Hepatocyte (in vitro differentiated cells): ENCODE measurements around the gene GAL. TPM values are rescaled to one million over a fixed set of nuclear protein-coding genes. Genes with fewer than 3 reads are reported as not detected.

Source experiments
- DNase-seq: peaks from one replicate; pipeline ENCODE4 v3.0.0-alpha.2; 2016; ENCODE audit warnings: low spot score
- H2AFZ ChIP-seq: fragments of 200-600 bp; sonication (generic); 2 replicates; pipeline ENCODE4 v1.6.0; 2016; ENCODE audit warnings: antibody characterized with exemption, mild to moderate bottlenecking
- H3K27ac ChIP-seq: fragments of 200-600 bp; sonication (generic); 2 replicates; pipeline ENCODE4 v1.5.1; 2016; ENCODE audit warnings: mild to moderate bottlenecking
- H3K27me3 ChIP-seq: fragments of 200-600 bp; sonication (generic); 2 replicates; pipeline ENCODE4 v1.6.1; 2016
- H3K36me3 ChIP-seq: fragments of 200-600 bp; sonication (generic); replicated peaks from 2 replicates; pipeline ENCODE4 v1.5.1; 2016; ENCODE audit warnings: low read depth; ENCODE audit not compliant: insufficient read depth
- H3K4me1 ChIP-seq: fragments of 200-600 bp; sonication (generic); 2 replicates; pipeline ENCODE4 v1.5.1; 2016; ENCODE audit warnings: mild to moderate bottlenecking, moderate library complexity; ENCODE audit not compliant: insufficient read depth
- H3K4me2 ChIP-seq: fragments of 200-600 bp; sonication (generic); 2 replicates; pipeline ENCODE4 v1.6.0; 2016
- H3K4me3 ChIP-seq: fragments of 200-600 bp; sonication (generic); 2 replicates; pipeline ENCODE4 v1.5.1; 2016; ENCODE audit warnings: mild to moderate bottlenecking
- H3K79me2 ChIP-seq: fragments of 200-600 bp; sonication (generic); 2 replicates; pipeline ENCODE4 v1.6.0; 2017; ENCODE audit warnings: mild to moderate bottlenecking
- H3K9me2 ChIP-seq: fragments of 200-600 bp; sonication (generic); replicated peaks from 2 replicates; pipeline ENCODE4 v1.6.0; 2017; ENCODE audit warnings: mild to moderate bottlenecking; ENCODE audit not compliant: insufficient read depth
- H3K9me3 ChIP-seq: fragments of 200-600 bp; sonication (generic); 2 replicates; pipeline ENCODE4 v1.5.1; 2016; ENCODE audit warnings: low read depth, mild to moderate bottlenecking
- H4K20me1 ChIP-seq: fragments of 200-600 bp; sonication (generic); 2 replicates; pipeline ENCODE4 v1.6.0; 2016; ENCODE audit warnings: mild to moderate bottlenecking; ENCODE audit not compliant: insufficient read depth, poor library complexity, severe bottlenecking
- EZH2 ChIP-seq: fragments of 200-600 bp; sonication (generic); IDR thresholded peaks from 2 replicates; pipeline ENCODE4 v1.6.1; 2016; ENCODE audit warnings: antibody characterized with exemption, mild to moderate bottlenecking, borderline replicate concordance
- EZH2phosphoT487 ChIP-seq: fragments of 200-600 bp; sonication (generic); IDR thresholded peaks from one replicate; pipeline ENCODE4 v1.6.1; 2018; ENCODE audit warnings: antibody characterized with exemption, mild to moderate bottlenecking, low read depth, moderate library complexity; ENCODE audit not compliant: unreplicated experiment, severe bottlenecking
- WGBS: methylation state at CpG from one replicate; pipeline ENCODE4 v1.1.6; 2016; ENCODE audit warnings: low lambda C conversion rate; ENCODE audit errors: missing lambda C conversion rate; 5-methylcytosine and 5-hydroxymethylcytosine counted together
- polyA plus RNA-seq: library from polyadenylated mRNA; unstranded; fragments of >200 nt; fragmentation: Nextera tagmentation; extraction: Ambion mirVana; gene quantifications from 2 replicates; pipeline ENCODE4 v1.2.1, GENCODE V29; 2016
- total RNA-seq: library from RNA; depleted of rRNA; stranded (reverse); fragments of >200 nt; gene quantifications from 2 replicates; pipeline ENCODE4 v1.2.3, GENCODE V29; 2014
- TF ChIP-seq, protein P1 (sequence below): fragments of 200-600 bp; sonication (generic); IDR thresholded peaks from 2 replicates; pipeline ENCODE4 v1.5.1; 2016; ENCODE audit warnings: antibody characterized with exemption, mild to moderate bottlenecking; ENCODE audit not compliant: poor library complexity

The GAL gene
- total and polyA plus RNA-seq, 2 experiments from 2014 or later: 1.7 to 15.3 TPM

DNA sequence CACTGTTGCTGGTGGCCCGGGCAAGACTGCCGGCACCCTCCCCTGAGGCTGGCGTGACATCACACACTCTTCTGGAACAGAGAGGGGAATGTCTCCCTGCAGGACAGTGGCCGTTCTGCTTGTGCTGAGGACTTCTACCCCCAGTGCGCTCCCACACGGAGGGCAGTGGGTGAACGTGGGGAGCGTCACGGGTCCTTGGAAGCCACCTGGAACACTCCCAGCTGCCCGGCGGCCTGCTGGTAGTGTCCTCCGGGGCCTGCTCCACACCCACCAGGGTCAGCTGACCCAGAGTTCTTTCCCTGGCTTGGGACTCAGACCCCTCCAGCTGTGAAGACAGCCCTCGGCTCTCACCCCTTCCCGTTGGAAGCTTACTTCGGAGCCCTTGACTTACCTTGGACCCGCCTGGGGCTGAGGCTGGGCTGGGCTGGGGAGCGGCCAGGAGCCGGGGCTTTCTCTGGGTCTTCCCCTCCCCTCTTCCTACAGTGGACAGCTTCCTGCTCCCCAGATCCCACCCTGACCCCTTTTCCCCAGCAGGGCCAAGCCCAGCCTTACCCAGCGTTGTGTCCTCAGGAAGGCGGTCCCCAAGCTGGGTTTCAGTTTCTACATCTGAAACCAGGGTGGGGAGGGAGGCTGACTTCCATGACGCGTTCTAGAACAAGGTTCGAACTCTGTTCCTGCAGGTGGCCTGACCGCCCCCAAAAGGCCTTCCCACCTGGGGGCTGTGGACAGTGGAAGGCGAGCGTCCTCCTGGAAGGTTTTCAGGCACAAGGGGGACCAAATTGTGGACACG is 14.8 kb upstream of the GAL start:
- Histone ChIP-seq H3K9me3 (no peaks in the 10 kb centered on the region), H3K27ac (no peak overlapping the region), H4K20me1 (no peaks in the 10 kb centered on the region), H3K4me3 (no peak overlapping the region), H3K27me3 (no peaks in the 10 kb centered on the region), H3K36me3 (no peaks in the 10 kb centered on the region), H3K4me2 (no peak overlapping the region), H3K4me1 (no peaks in the 10 kb centered on the region), H3K79me2 (no peaks in the 10 kb centered on the region), H3K9me2 (no peaks in the 10 kb centered on the region), H2AFZ (no peak overlapping the region)
- 88% methylated on average over 27 of the region's 27 CpGs for WGBS
- TF ChIP-seq, protein P1, sequence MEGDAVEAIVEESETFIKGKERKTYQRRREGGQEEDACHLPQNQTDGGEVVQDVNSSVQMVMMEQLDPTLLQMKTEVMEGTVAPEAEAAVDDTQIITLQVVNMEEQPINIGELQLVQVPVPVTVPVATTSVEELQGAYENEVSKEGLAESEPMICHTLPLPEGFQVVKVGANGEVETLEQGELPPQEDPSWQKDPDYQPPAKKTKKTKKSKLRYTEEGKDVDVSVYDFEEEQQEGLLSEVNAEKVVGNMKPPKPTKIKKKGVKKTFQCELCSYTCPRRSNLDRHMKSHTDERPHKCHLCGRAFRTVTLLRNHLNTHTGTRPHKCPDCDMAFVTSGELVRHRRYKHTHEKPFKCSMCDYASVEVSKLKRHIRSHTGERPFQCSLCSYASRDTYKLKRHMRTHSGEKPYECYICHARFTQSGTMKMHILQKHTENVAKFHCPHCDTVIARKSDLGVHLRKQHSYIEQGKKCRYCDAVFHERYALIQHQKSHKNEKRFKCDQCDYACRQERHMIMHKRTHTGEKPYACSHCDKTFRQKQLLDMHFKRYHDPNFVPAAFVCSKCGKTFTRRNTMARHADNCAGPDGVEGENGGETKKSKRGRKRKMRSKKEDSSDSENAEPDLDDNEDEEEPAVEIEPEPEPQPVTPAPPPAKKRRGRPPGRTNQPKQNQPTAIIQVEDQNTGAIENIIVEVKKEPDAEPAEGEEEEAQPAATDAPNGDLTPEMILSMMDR: no peak
- no peak for DNase-seq

DNA sequence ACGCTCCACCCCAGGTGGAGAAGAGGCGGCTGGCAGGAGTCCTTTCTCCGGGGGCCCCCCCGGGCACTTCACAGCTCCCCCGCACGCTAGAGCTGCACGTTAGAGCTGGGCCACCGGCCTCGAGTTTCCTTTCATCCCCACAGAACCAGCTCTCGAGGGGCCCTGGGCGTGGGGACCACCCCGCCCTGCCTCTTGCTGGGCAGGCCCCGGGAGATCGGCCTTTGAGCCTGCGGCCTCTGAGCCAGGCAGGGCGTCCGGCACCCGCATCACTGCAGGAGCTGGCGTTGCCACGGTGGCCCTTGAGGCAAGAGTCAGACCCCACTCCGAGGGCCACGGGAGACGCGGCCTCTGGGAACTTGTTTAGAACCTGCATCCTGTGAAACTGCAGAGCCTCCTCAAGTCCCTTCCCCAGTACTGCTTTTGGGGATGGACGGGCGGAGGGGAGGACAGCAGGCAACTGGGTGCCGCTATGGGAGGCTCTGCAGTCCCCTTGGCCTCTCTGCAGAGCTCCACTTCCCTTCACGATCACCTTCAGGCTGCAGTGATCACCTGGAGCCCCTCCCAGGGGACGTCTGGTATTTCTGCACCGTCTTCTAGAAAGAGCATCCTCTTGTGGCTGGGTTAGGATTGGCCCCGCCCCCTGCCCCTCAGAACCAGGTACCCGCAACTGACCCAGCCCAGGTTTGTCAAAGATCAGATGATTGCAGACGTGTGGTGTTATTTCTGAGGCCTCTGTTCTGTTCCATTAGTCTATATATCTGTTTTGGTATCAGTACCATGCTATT is 13.9 kb upstream of the GAL start:
- Histone ChIP-seq H3K36me3 (no peaks in the 10 kb centered on the region), H3K9me2 (no peaks in the 10 kb centered on the region), H3K27me3 (no peaks in the 10 kb centered on the region), H3K79me2 (no peaks in the 10 kb centered on the region), H3K4me1 (no peaks in the 10 kb centered on the region), H2AFZ (no peak overlapping the region), H3K4me2 (no peak overlapping the region), H3K4me3 (no peak overlapping the region), H4K20me1 (no peaks in the 10 kb centered on the region), H3K9me3 (no peaks in the 10 kb centered on the region), H3K27ac (no peak overlapping the region)
- WGBS: 87% methylated on average over 31 of the region's 33 CpGs
- TF ChIP-seq EZH2phosphoT487 (no peak), EZH2 (no peak)
- TF ChIP-seq, protein P1: no peak
- no peak for DNase-seq

DNA sequence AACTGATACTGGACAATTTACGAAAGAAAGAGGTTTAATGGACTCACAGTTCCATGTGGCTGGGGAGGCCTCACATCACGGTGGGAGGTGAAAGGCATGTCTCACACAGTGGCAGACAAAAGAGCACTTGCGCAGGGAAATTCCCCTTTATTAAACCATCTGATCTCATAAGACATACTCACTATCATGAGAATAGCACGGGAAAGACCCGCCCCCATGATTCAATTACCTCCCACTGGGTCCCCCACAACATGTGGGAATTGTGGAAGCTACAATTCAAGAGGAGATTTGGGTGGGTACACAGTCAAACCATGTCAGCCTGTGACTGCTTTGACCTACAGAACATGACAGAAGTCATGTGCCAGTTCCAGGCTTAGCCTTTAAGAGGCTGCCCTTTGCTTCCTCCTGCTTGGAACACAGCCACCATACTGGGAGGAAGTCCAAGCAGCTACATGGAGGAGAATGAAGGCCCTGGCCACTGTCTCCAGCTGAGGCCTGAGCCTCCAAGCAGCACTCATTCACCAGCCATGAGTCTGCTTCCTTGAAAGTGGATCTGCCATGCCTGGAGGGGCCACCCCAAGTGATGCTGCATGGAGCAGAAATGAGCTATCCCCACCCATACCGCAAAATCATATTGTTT is 10.9 kb upstream of the GAL start:
- no peak overlapping the region for H3K4me3 ChIP-seq
- H2AFZ ChIP-seq: no peak overlapping the region
- no peaks in the 10 kb centered on the region for H3K9me2 ChIP-seq
- H3K9me3 ChIP-seq: no peaks in the 10 kb centered on the region
- no peaks in the 10 kb centered on the region for H3K79me2 ChIP-seq
- no peaks in the 10 kb centered on the region for H3K27me3 ChIP-seq
- H3K27ac ChIP-seq: no peak overlapping the region
- no peaks in the 10 kb centered on the region for H4K20me1 ChIP-seq
- no peaks in the 10 kb centered on the region for H3K36me3 ChIP-seq
- TF ChIP-seq, protein P1: no peak
- TF ChIP-seq EZH2phosphoT487 (no peak), EZH2 (no peak)
- no peak overlapping the region for H3K4me2 ChIP-seq
- DNase-seq: no peak
- no peaks in the 10 kb centered on the region for H3K4me1 ChIP-seq
- 92% methylated on average over 6 of the region's 6 CpGs for WGBS
